ENCODE measurements around the gene FILIP1L. TPM values are rescaled to one million over a fixed set of nuclear protein-coding genes. Genes with fewer than 3 reads are reported as not detected.

The FILIP1L gene
- total RNA-seq, 1 experiment from 2014 or later: 4.3 TPM

DNA sequence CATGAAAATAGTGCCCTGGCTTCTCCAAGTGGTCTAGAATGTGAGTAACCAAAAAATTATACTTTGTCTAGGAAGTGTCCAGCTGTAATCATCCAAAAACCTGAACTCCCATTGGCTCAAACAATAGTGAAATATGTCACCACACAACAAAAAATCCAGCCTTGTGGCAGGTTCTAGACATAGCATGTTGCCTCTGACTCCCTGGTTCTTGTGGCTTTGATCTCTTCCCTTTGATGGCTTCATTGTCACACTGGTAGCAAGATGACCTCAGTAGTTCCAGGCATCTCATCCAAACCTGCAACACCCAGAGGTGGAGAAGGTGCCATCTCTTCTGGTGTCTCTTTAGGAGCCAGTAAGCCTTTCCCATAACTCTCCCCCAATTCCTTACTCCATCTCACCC lies 222.0 kb downstream of the FILIP1L start:
- no peaks in the 10 kb centered on the region for H3K9me3 ChIP-seq (ENCODE audit: low read depth, low read length, poor library complexity, severe bottlenecking)
- TF ChIP-seq, protein P1, sequence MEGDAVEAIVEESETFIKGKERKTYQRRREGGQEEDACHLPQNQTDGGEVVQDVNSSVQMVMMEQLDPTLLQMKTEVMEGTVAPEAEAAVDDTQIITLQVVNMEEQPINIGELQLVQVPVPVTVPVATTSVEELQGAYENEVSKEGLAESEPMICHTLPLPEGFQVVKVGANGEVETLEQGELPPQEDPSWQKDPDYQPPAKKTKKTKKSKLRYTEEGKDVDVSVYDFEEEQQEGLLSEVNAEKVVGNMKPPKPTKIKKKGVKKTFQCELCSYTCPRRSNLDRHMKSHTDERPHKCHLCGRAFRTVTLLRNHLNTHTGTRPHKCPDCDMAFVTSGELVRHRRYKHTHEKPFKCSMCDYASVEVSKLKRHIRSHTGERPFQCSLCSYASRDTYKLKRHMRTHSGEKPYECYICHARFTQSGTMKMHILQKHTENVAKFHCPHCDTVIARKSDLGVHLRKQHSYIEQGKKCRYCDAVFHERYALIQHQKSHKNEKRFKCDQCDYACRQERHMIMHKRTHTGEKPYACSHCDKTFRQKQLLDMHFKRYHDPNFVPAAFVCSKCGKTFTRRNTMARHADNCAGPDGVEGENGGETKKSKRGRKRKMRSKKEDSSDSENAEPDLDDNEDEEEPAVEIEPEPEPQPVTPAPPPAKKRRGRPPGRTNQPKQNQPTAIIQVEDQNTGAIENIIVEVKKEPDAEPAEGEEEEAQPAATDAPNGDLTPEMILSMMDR (conservative IDR thresholded peaks at IDR 0.05; ENCODE audit: low read depth, low read length): no peak
- no peak for TF ChIP-seq EZH2 (IDR thresholded peaks at IDR 0.05; ENCODE audit: borderline replicate concordance, low read depth, low read length, poor library complexity, severe bottlenecking)
- intact Hi-C loops (cut with micrococcal nuclease; ENCODE audit: unreplicated experiment): no loop called here
- H3K36me3 ChIP-seq (ENCODE audit: insufficient read depth, low read length, poor library complexity, severe bottlenecking): no peaks in the 10 kb centered on the region
- ChIA-PET CTCF (no interaction called here), POLR2A (ENCODE audit: low non-redundant PET) (no interaction called here)
- H3K27ac ChIP-seq (ENCODE audit: low read depth, low read length, poor library complexity, severe bottlenecking): no peak overlapping the region
- no peaks in the 10 kb centered on the region for H3K27me3 ChIP-seq (replicated peaks; ENCODE audit: insufficient read depth, low read depth, low read length, poor library complexity)
- no peak for DNase-seq (ENCODE audit: low spot score)
- H3K4me3 ChIP-seq (ENCODE audit: low read depth, low read length, poor library complexity, severe bottlenecking): no peak overlapping the region
- BruUV-seq (replicated peaks): no TSS peak
- peaks cover 21% of the 10 kb centered on the region for H3K4me1 ChIP-seq (ENCODE audit: insufficient read depth, low read length, poor library complexity, severe bottlenecking)

- no peak overlapping the region for H3K27ac ChIP-seq (ENCODE audit: low read depth, low read length, poor library complexity, severe bottlenecking)
- POLR2A ChIA-PET (ENCODE audit: low non-redundant PET): no interaction called here
- no peak for DNase-seq (ENCODE audit: low spot score)
Observed at GRCh38 chr3:99891610-99892285, 222.6 kb downstream of the FILIP1L start.

GRCh38 chr3:99885851-99886250 lies 228.4 kb downstream of the FILIP1L start:
- no TSS peak for BruUV-seq (replicated peaks)
- no peak overlapping the region for H3K4me3 ChIP-seq (ENCODE audit: low read depth, low read length, poor library complexity, severe bottlenecking)
- CTCF ChIA-PET: no interaction called here

More at GRCh38 chr3:99891610-99892285, 222.6 kb downstream of the FILIP1L start:
- Histone ChIP-seq H3K36me3 (ENCODE audit: insufficient read depth, low read length, poor library complexity, severe bottlenecking) (no peaks in the 10 kb centered on the region), H3K4me3 (ENCODE audit: low read depth, low read length, poor library complexity, severe bottlenecking) (no peak overlapping the region), H3K27me3 (replicated peaks; ENCODE audit: insufficient read depth, low read depth, low read length, poor library complexity) (no peaks in the 10 kb centered on the region), H3K4me1 (ENCODE audit: insufficient read depth, low read length, poor library complexity, severe bottlenecking) (peaks cover 18% of the 10 kb centered on the region), H3K9me3 (ENCODE audit: low read depth, low read length, poor library complexity, severe bottlenecking) (no peaks in the 10 kb centered on the region)
- intact Hi-C loops (cut with micrococcal nuclease; ENCODE audit: unreplicated experiment): no loop called here
- TF ChIP-seq EZH2 (IDR thresholded peaks at IDR 0.05; ENCODE audit: borderline replicate concordance, low read depth, low read length, poor library complexity, severe bottlenecking): no peak
- TF ChIP-seq, protein P1 (conservative IDR thresholded peaks at IDR 0.05; ENCODE audit: low read depth, low read length): no peak
- no TSS peak for BruUV-seq (replicated peaks)
- CTCF ChIA-PET: no interaction called here

More at GRCh38 chr3:99885851-99886250, 228.4 kb downstream of the FILIP1L start:
- Histone ChIP-seq H3K4me1 (ENCODE audit: insufficient read depth, low read length, poor library complexity, severe bottlenecking) (peaks cover 5% of the 10 kb centered on the region), H3K9me3 (ENCODE audit: low read depth, low read length, poor library complexity, severe bottlenecking) (no peaks in the 10 kb centered on the region), H3K36me3 (ENCODE audit: insufficient read depth, low read length, poor library complexity, severe bottlenecking) (no peaks in the 10 kb centered on the region), H3K27me3 (replicated peaks; ENCODE audit: insufficient read depth, low read depth, low read length, poor library complexity) (no peaks in the 10 kb centered on the region), H3K27ac (ENCODE audit: low read depth, low read length, poor library complexity, severe bottlenecking) (no peak overlapping the region)
- DNase-seq (ENCODE audit: low spot score): no peak
- intact Hi-C loops (cut with micrococcal nuclease; ENCODE audit: unreplicated experiment): no loop called here
- POLR2A ChIA-PET (ENCODE audit: low non-redundant PET): no interaction called here
- no peak for TF ChIP-seq EZH2 (IDR thresholded peaks at IDR 0.05; ENCODE audit: borderline replicate concordance, low read depth, low read length, poor library complexity, severe bottlenecking)
- TF ChIP-seq, protein P1 (conservative IDR thresholded peaks at IDR 0.05; ENCODE audit: low read depth, low read length): no peak
